NCI-H446 treated with DMSO at 0.1 percent for 48 hours (cell line): Measurements from ENCODE around the gene KBTBD7.
"Not testable (repeated sequence)": the region's sequence is repeated elsewhere in the genome, so short reads cannot be mapped to it uniquely, and the experiment has no call there.

Source experiments
- DNase-seq: peaks from one replicate; lab custom pipeline; 2025; lab: John Stamatoyannopoulos, UW

Gene KBTBD7

DNA sequence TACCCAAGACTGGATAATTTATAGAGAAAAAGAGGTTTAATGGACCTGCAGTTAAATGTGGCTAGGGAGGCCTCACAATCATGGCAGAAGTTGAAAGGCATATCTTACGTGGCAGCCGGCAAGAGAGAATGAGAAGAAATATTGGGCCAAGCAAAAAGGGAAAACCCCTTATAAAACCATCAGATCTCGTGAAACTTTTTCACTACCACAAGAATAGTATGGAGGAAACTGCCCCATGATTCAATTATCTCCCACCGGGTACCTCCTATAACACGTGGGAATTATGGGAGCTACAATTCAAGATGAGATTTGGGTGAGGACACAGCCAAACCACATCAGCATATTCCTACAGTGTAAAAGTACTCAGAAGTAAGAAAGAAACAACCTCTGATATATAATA is 4.7 kb upstream of the KBTBD7 start:
- no peak for DNase-seq

- no peak for DNase-seq
These were observed 2.3 kb upstream of the KBTBD7 start for GRCh38 chr13:41196620-41197019.

GRCh38 chr13:41196011-41196410 is 1.6 kb upstream of the KBTBD7 start:
- no peak for DNase-seq

GRCh38 chr13:41193469-41193868 is 900 bp downstream of the KBTBD7 start:
- no peak for DNase-seq

DNA sequence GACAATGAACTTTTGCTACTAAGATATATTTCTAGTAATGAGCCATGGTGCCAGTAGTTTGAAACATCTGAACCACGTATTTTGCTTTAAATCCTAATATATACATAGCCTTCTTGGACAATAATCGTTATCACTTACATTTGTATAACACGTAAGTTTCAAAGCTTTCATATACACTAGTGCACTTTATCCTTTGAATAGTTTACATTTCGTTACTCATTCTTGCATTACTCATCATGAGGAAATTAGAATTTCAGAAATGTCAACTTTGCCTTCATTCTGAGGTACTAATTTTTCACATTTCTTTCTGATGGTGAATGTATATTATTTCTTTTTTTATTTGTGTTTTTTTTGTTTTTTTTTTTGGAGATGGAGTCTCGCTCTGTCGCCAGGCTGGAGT is 5.8 kb downstream of the KBTBD7 start:
- DNase-seq: no peak

DNA sequence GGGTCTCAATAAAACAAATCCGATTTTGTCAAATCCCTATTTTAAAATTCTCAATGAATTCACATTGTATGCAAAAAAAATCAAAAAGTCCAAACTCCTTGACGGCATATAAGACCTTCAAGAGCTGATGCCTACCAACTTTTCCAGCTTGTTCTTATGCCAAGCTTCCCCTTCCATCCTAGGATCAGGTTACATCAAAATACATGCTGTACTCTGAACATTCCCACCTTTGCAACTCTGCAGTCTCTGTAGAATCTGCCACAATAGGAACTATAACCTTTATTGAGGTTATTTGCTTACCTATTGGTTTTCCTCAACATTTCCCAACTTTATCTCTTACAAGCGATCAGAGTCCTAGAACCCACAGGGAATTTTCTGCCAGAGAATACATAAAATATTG is 7.9 kb downstream of the KBTBD7 start:
- no peak for DNase-seq

- DNase-seq: no peak
These were observed 12.1 kb downstream of the KBTBD7 start for GRCh38 chr13:41182231-41182630.

DNA sequence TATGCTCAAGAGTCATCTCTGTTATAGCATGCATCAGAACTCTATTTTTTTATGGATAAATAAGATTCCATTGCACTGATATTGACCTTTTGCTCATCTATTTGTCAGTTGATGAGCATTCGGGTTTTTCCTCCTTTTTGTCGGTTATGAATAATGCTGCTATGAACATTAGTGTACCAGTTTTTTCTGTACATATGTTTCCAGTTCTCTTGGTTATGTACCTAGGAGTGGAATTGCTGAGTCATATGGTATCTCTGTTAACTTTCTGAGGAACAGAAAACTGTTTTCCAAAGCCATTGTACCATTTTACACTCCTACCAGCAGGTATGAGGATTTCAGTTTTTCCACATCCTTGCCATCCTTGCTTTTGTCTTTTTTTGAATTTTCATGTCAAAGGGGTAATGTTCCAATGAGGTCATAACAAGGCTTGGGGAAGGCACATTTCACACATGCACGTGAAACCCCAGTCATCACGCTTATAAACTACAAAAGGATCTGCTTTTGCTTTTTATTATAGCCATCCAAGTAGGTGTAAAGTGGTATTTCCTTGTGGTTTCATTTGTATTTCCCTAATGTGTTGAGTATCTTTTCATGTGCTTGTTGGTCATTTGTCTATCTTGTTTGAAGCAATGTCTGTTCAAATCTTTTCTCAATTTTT is 14.6 kb downstream of the KBTBD7 start:
- no peak for DNase-seq

DNA sequence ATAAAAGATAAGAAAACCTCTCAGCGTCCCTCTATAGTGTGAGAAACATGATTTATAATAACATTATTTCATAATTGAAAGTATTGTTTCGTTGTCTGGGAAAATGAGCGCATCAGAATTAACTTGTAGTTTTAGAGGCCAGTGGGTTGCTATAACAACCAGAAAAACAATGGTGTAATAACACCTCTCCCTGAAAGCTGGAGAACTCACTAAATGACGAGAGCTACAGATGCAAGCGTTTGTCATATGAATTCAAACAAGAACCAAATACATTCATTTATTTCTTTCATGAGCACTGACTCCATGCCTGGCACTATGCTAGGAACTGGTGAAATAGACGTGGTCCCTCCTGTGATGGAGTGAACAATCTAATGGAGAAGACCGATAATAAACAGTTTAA is 16.3 kb downstream of the KBTBD7 start:
- DNase-seq: no peak

DNA sequence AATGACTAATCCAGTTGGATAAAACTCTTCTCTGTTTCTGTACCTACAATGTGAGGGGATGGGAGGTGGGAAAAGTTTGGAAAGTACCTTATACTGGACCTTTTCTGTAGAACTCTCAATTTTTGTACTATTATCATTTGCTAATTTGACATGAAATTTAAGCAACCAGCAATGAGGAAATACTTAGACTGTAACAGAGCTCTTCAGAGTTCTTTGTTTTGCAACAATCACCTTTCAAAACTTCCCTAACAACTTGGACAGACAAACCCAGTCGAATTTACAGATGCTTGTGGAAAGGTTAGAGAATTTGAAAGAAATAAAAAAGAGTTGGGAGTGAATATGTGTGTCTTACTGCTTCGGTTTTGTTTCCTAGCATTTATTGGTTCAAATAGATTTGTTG is 16.8 kb downstream of the KBTBD7 start:
- DNase-seq: no peak

DNA sequence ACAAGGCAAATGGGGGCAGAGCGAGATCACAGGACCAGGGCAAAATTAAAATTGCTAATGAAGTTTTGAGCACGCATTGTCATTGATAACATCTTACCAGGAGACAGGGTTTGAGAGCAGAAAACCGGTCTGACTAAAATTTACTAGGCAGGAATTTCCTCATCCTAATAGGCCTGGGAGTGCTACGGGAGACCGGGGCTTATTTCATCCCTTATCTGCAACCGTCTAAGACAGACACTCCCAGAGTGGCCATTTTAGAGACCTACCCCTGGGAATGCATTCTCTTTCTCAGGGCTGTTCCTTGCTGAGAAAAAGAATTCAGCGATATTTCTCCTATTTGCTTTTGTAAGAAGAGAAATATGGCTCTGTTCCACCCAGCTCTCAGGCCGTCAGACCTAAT is 18.8 kb downstream of the KBTBD7 start:
- DNase-seq: not testable (repeated sequence)

DNA sequence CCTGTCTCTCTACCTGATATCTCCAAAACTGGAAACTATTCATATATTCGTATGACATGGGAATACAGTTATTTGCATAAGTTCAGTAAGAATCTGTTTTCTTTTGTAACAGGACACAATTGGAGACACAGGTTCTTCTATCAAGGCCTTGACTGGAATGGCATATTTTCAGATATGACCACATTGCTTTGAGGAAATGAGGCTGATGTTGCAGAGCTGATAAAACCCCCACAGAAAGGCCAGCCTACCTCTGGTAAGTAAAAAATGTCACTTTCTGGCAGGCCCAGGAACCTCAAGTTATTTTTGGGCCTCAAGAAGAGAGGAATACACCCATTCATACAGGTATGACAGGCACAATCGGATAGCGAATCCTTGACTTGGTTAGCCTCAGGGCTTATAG is 32.2 kb downstream of the KBTBD7 start:
- no peak for DNase-seq

GRCh38 chr13:41159174-41159573 is 35.2 kb downstream of the KBTBD7 start:
- no peak for DNase-seq

GRCh38 chr13:41157048-41157717 is 37.2 kb downstream of the KBTBD7 start:
- DNase-seq: no peak

DNA sequence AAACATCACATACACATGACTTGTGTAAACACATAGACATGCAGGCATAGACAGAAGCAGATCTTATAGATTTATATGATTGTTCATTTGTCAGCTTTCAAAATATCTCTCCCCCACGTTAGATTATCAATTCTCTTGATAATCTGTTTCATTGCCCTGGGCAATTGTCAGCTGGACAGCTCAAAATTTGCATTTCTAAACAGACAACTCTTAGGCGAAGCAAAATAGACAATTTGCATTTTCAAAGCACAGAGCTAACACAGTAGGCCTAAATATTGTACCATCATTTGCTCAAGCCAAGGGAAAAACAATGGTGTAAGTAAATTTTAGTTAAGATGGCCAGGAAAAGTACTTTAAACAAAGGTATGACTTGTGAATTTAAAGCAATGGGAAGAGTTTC is 37.7 kb downstream of the KBTBD7 start:
- no peak for DNase-seq

DNA sequence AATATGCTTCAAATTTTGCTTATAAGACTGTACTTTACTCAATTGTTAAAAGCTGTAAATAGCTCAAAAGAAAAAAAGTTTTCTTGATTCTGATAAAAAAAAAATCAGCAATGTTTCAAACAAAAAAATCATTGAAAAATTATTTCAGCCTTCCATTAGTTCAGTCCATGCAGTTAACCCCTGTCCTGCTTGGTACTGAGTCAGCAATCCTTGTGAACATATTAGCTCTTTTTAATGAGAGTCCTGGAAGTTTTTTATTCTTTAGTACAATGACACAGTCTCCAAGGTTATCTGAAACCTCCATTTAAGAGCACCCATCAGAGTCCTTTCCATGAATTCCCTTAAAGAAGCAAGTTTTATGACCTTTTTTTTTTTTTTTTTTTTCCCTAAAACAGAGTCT is 40.3 kb downstream of the KBTBD7 start:
- no peak for DNase-seq

- DNase-seq: no peak
These were observed 42.4 kb downstream of the KBTBD7 start for GRCh38 chr13:41152005-41152404.

- no peak for DNase-seq
These were observed 44.3 kb downstream of the KBTBD7 start for GRCh38 chr13:41150058-41150457.

- DNase-seq: no peak
These were observed 45.7 kb downstream of the KBTBD7 start for GRCh38 chr13:41148419-41149283.

DNA sequence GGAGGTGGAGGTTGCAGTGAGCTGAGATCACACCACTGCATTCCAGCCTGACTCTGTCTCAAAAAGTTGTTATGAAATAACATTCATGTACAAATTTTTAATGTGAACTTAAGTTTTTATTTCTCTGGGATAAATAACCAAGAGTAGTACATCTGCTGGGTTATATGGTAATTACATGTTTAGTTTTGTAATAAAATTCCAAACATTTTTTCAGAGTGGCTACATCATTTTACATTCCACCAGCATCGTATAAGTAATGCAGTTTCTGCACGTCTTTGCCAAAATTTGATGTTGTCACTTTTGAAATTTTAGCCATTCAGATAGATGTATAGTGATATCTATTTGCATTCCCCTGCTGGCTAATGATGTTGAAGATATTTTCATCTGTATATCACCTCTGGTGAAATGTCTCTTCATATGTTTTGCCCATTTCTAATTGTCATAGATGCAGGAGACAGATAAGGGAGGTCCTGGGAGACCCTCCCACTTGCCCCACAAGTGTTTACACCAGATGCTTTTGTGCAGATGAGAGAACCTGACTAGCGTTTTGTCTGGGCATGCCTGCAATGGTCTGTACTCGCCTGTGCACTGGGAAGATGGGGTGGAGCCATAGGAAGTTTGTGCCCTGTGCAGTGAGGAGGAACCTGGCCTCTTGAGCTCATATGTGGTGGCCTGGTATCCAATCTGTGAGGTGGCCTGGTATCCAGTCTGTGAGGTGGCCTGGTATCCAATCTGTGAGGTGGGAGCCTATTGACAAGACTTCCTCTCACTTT is 49.0 kb downstream of the KBTBD7 start:
- no peak for DNase-seq

- DNase-seq: no peak
These were observed 49.8 kb downstream of the KBTBD7 start for GRCh38 chr13:41144576-41144975.
